Measurements from ENCODE around the gene SYNE2.

GRCh38 chr14:64092940-64093339 is 240.1 kb downstream of the SYNE2 start:
- TF ChIP-seq POLR2AphosphoS5 (IDR thresholded peaks at IDR 0.05; ENCODE audit: borderline replicate concordance, low read depth, low read length) (no peak), EZH2 (IDR thresholded peaks at IDR 0.05) (no peak), FOXP2 (optimal IDR thresholded peaks at IDR 0.05; ENCODE audit: control extremely low read depth, extremely low read length, insufficient read depth) (no peak)
